COLO668 (cell line): ENCODE results near the gene PC.
A peak's percentile ranks its signal among the peaks of the same experiment; 100 is the strongest.
"Not testable (repeated sequence)": the region's sequence is repeated elsewhere in the genome, so short reads cannot be mapped to it uniquely, and the experiment has no call there.

ENCODE experiments used
- DNase-seq: peaks from one replicate; lab custom pipeline; 2025; ENCODE audit not compliant: unreplicated experiment; lab: John Stamatoyannopoulos, UW

Gene PC, protein sequence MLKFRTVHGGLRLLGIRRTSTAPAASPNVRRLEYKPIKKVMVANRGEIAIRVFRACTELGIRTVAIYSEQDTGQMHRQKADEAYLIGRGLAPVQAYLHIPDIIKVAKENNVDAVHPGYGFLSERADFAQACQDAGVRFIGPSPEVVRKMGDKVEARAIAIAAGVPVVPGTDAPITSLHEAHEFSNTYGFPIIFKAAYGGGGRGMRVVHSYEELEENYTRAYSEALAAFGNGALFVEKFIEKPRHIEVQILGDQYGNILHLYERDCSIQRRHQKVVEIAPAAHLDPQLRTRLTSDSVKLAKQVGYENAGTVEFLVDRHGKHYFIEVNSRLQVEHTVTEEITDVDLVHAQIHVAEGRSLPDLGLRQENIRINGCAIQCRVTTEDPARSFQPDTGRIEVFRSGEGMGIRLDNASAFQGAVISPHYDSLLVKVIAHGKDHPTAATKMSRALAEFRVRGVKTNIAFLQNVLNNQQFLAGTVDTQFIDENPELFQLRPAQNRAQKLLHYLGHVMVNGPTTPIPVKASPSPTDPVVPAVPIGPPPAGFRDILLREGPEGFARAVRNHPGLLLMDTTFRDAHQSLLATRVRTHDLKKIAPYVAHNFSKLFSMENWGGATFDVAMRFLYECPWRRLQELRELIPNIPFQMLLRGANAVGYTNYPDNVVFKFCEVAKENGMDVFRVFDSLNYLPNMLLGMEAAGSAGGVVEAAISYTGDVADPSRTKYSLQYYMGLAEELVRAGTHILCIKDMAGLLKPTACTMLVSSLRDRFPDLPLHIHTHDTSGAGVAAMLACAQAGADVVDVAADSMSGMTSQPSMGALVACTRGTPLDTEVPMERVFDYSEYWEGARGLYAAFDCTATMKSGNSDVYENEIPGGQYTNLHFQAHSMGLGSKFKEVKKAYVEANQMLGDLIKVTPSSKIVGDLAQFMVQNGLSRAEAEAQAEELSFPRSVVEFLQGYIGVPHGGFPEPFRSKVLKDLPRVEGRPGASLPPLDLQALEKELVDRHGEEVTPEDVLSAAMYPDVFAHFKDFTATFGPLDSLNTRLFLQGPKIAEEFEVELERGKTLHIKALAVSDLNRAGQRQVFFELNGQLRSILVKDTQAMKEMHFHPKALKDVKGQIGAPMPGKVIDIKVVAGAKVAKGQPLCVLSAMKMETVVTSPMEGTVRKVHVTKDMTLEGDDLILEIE

GRCh38 chr11:66958232-66958955, at the start of gene PC:
PC (minus strand) TSS chr11:66958383; CDS start chr11:66872159, 86,224 bp downstream.
- DNase-seq, result peak; percentile 99

DNA sequence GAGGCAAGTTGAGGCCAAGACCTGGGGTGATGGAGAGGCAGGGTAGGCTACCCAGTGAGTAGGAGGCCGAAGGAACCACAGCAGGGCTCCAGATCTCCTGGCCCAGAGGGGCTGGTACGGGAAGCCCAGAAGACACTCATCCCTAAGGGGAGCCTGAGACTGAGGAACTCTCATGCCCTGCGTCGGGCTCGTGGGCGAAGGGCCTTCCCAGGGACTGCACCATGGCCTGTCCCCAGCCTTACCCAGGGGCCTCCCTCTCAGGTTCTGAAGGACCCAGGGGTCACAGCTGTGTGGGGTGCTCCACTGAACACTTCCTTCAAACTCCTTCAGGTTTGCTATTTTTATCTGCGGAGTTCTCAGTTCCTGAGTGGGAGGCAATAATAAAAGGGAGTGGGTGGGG, 48.9 kb upstream of the PC start:
- DNase-seq, result no peak

- peak; percentile 8 for DNase-seq
Measured at GRCh38 chr11:67006029-67006884, 48.1 kb upstream of the PC start.

DNA sequence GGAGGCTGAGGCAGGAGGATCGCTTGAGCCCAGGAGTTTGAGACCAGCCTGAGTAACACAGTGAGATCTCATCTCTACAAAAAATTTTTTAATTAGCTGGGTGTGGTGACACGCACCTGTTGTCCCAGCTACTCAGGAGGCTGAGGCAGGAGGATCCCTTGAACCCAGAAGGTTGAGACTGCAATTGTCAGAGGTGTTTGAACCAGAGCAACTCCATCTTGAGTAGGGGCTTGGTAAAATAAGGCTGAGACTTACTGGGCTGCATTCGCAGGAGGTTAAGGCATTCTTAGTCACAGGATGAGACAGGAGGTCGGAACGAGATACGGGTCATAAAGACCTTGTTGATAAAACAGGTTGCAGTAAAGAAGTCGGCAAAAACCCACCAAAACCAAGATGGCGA, 47.0 kb upstream of the PC start:
- DNase-seq, result not testable (repeated sequence)

GRCh38 chr11:67002921-67003411, 44.8 kb upstream of the PC start:
- no peak for DNase-seq

DNA sequence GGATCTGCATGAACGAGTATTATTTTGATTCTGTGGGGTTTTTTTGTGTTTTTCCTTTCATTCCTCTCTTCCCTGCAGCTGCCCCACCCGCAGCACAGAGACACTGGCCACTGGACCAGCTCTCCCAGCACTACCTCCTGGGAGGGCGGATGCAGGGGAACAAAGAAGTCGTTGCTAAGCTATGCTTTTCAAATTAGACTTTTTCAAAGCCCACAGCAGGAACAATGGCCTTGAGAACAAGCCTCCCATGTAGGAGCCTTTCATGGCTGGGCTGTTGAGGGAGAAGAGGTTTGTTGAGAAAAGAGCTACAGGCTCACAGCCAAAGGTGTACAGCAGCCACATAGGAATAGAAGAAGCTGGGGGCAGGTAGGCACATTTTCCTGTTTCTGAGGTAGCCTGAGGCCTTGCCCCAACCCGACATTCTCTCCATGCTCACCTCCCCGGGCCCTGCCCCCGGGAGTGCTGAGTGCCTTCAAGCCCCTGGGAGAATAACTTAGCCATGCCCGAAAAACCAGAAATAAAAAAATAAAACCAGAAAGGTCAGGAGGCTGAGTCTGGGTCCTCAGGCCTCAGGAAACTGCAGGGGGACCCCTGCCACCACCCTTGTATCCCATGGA, 44.2 kb upstream of the PC start:
- no peak for DNase-seq

GRCh38 chr11:67001332-67001731, 43.1 kb upstream of the PC start:
- DNase-seq, result no peak

- no peak for DNase-seq
Measured at GRCh38 chr11:66999555-66999954, 41.4 kb upstream of the PC start.

- DNase-seq, result no peak
Measured at GRCh38 chr11:66996609-66997273, 38.6 kb upstream of the PC start.

DNA sequence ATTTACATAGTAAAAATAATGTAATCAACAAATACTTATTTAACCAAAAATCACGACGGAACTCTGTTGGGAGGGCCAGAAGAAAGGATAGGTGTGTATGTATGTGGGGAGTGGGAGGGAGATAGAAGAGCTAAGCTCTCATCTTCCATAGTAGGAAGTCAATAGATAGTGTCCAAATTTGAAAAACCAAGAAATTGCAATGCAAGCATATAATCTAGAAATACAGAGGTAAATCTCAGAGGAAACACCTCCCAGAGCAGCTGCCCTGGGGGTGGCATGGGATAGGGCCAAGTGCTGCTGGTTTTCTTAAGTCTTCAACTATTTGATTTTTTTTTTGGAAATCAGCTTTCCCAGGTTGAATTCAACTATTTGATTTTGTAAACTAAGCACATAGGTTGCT, 33.9 kb upstream of the PC start:
- DNase-seq, result no peak

- not testable (repeated sequence) for DNase-seq
Measured at GRCh38 chr11:66989360-66989759, 31.2 kb upstream of the PC start.

DNA sequence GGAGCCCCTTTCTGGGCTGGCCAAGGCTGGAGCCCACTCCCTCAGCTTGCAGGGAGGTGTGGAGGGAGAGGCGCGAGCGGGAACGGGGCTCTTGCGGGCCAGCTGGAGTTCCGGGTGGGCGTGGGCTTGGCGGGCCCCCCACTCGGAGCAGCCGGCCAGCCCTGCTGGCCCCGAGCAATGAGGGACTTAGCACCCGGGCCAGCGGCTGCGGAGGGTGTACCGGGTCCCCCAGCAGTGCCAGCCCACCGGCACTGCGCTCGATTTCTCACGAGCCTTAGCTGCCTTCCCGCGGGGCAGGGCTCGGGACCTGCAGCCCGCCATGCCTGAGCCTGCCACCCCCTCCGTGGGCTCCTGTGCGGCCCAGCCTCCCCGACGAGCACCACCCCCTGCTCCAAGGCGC, 30.6 kb upstream of the PC start:
- not testable (repeated sequence) for DNase-seq

- no peak for DNase-seq
Measured at GRCh38 chr11:66987924-66988637, 29.9 kb upstream of the PC start.

DNA sequence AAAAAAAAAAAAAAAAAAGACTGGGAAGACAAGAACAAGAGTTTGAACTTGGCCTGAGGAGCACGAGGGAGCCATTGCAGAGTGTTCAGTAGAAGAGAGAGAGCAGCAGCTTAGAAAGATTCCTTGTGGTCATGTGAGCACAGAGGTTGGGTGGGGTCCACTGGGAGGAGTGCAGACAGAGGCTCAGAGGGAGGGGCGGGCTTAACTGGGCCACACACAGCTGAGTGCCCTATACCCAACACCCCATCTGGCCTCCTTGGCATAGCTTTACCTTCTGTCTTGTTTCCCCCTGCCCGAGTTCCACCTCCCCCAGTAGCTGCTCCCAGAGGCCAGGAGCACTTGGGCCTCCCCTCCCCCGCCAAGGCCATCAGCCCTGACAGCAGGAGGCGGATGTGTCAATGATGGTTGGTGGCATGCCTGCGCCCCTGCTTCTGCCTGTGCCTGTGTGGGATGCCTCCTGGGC, 29.0 kb upstream of the PC start:
- no peak for DNase-seq

DNA sequence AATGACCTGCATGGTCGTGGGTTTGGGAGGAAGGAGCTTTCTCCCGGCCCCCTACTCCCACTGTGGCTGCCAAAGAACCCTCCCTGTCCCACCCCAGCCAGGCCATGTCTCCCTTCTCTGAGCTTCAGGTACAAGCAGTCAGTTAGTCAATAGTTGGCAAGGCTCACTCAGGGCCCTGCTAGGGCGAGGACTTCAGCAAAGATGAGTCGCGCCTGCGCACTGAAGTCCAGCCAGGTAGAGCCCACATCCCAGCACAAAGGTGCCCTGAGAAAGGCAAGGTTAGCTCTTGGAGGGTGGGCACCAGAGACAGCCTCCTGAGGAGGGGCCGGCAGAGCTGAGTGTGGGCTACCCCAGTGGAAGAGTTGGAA, 28.0 kb upstream of the PC start:
- DNase-seq, result no peak

GRCh38 chr11:66985508-66986177, 27.5 kb upstream of the PC start:
- no peak for DNase-seq

GRCh38 chr11:66983275-66983924, 25.2 kb upstream of the PC start:
- no peak for DNase-seq
